ENCODE results near the gene TTLL6.
"Not testable (repeated sequence)": the region's sequence is repeated elsewhere in the genome, so short reads cannot be mapped to it uniquely, and the experiment has no call there.

Gene TTLL6

DNA sequence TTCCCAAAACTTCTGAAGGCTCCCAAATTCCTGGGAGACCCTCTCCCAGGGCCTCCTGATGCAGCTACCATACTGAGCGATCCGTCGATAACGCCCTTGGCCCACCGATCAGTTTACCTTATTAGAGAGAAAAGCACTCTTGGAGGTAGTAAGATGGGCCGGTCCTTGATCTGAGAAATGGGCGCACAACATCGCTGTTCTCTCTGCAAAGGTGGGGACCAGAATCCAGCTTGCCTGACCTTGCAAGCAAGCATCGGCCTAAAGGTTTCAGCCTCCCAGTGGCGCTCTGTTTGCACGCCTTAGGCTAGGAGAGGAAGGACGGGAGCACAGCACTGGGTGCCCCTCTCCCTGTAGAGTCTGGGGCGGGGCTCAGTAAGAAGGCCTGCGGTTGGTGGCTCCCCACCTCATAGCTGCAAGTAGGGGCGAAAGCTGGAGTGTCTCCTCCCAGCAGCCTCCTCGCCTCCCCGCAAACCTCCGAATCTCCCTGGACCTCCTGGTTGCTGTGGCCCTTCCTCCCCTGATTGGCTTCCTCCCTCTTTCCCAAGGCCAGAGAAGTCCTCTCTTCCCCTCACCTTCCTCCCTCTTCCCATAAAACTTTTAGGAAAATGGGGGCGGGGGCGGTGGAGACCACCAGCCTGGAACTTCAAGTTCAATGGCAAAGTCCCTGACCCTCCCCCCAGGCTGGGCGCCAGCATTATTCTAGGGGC is 94.7 kb downstream of the TTLL6 start, which contains the start of gene PRAC1:
Gene PRAC1, minus strand, starts transcription at position 318 of the 707 bp plus-strand sequence. Its CDS starts 126 bp downstream, at position 192.
- no peak for DNase-seq

DNA sequence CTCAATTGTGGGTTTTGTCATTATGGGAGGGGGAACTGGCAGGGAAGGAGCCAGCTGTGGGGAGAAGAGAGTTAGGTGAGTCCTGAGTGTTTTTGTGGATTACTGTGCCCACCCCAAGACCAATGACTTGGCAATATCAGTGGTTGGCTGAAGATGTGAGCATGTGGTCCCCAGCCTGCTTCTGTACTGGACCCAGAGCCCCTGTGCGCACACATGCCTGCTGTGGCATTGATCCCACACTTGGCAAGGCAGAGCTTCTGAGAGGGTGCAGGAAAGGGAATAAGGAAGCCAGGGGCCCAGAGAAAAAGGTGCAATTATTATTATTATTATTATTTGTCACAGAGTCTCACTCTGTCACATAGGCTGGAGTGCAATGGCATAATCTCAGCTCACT is 96.0 kb downstream of the TTLL6 start:
- DNase-seq, result no peak

GRCh38 chr17:48720266-48721008 is 96.6 kb downstream of the TTLL6 start:
- DNase-seq, result no peak

DNA sequence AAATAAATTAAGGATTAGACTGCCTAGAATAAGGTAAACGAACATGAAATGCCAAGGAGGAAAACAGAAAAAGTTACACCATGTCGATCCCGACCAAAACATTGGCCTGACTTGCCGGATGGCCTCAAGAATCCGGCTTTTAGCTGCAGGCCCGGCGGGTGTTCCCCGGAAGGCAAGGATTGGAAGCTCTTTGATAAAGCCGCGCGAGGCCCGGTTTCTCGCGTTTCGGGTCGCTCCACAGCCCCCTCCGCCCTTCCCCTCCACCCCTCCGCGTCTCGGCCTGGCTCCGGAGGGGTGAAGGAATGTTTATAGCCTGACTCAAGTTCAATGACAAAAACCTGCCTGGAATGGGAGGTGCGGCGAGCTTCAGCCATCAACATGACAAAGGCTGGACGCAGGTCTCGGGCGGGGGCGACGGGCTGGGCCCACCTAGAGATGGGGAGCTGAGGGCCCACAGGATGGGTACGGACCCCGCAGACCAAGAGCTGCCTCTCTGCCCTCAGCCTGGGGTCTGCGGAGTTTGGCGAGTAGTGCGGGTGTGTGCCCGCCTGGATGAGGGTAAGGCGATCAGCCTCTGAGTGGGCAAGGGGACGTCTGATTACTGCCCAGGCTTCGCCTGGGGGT is 97.3 kb downstream of the TTLL6 start:
- DNase-seq, result no peak

DNA sequence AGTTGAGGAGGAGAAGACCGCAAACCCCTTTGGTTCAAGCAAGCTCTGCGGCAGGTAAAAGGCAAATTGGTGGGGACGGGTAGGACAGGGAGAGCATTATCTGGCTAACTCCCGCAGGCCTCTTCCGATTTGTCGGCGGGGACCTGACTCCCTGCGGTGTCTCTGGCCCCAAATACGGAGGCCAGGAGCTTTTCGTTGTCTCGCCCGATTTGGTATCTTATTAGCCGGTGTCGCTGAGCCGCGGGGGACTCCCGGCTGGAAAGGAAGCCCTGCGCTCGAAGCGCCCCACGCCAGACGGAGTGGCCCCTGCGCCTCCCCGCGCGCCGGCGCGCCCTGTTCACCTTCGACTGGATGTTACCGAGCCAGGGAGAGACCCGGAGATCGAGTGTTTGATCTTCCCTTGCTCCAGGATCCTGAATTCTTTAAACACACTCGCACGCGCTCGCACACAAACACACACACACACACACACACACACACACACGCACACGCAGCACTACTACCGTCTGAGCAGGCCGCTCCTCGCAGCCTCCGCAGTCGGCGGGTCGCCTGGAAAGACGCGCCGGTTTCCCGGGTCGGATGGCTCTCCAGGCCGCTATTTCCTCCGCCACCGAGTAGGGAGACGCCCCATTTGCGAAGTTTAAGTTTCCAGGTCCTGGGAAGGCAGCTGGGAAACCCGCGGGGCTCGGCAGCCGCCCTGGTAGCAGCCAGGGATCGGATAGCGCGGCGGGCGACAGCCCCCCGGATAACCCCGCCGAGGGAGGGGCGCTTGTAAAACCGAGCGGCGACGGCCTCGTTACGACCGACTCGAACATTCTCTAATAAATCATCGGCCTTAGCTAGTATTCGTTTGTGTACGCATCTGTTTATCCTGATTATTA is 98.0 kb downstream of the TTLL6 start:
- no peak for DNase-seq

DNA sequence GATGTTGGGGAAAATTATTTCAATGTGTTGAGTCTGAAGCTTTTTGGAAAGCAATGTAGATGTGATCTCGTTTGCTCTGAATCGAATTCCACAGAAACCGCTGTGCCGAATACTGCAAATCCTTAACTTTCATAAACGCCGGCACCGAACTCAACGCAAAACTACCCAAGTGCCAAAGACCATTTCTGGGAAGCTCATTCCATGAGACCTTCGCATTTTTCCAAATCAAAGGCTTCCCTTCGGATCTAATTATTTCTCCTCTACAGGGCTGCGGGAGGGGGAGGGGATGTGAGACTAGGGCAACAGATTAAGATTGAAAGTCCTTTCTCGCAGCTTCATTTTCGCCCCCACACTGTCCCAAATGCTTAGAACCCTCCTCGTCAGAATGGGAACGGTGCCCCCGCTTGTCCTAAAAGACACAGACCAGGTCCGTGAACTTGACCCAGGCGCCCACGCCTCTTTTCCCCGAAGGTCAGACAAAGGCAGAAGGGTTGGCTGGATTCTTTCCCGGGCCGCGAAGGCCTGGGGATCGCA is 98.7 kb downstream of the TTLL6 start:
- DNase-seq, result no peak

DNA sequence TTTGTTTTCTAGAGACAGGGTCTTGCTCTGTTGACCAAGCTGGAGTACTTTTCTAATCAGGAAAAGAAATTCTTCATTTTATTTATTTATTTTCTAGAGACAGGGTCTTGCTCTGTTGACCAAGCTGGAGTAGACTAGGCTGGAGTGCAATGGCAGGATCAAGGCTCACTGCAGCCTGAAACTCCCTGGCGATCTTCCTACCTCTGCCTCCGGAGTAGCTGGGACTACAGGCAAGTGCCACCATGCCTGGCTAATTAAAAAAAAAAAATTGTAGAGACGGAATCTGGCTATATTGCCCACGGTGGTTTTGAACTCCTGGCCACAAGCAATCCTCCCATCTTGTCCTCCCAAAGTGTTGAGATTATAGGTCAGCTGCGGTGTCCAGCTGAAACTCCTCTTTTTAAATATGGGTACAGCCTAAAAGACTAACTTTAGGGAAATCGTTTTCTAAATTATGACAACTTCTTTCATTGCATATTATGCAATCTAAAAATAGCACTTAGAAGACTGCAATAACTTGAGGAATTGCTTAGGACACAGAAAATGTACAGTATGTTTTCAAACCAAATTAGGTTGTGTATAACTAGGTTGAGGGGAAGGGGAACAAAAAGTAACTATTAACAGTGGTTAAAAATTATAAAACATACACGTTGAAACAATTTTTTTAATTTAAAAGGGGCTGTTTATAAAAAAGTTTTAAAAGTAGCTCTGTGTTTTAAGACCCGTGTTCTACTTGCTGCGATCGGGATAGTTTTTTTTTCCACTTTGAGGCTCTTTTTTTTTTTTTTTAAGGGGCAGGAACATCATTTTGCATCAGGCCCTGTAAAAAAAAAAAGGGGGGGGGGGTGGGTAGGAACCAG is 99.4 kb downstream of the TTLL6 start:
- no peak for DNase-seq

DNA sequence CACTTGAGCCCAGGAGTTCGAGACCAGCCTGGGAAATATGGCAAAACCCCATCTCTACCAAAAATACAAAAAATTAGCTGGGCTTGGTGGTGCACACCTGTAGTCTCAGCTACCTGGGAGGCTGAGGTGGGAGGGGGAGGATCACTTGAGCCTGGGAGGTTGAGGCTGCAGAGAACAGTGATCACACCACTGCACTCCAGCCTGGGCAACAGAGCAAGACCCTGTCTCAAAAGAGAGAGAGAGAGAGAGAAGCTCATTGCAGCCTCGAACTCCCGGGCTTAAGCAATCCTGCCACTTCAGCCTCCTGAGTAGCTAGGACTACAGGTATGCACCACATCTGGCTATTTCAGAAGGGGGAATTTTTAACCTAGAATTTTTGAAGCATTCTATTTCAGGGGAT is 100.5 kb downstream of the TTLL6 start:
- DNase-seq, result not testable (repeated sequence)

GRCh38 chr17:48715496-48716399 is 101.3 kb downstream of the TTLL6 start:
- no peak for DNase-seq
